Measurements from ENCODE around the gene CTNNAL1. TPM values are rescaled to one million over a fixed set of nuclear protein-coding genes. Genes with fewer than 3 reads are reported as not detected.

The CTNNAL1 gene
- total RNA-seq, 4 donors from 2014 or later: 4.4 to 40.4 (median 6.2) TPM

GRCh38 chr9:109033941-109034700 is 20.8 kb upstream of the CTNNAL1 start:
- TF ChIP-seq CTCF (IDR thresholded peaks at IDR 0.05) (no peak), POLR2A (IDR thresholded peaks at IDR 0.05) (no peak)
- DNase-seq: no peak
- Histone ChIP-seq H3K36me3 (peaks cover 0 to 62% (median 0%) of the 10 kb centered on the region in 3 donors), H3K27ac (no peak overlapping the region), H3K27me3 (no peaks in the 10 kb centered on the region), H3K4me1 (no peaks in the 10 kb centered on the region), H3K9me3 (no peaks in the 10 kb centered on the region), H3K4me3 (no peak overlapping the region)

GRCh38 chr9:109031241-109031640 is 17.9 kb upstream of the CTNNAL1 start:
- H3K4me1 ChIP-seq: no peaks in the 10 kb centered on the region
- H3K9me3 ChIP-seq: no peaks in the 10 kb centered on the region
- peaks cover 0 to 58% (median 0%) of the 10 kb centered on the region in 3 donors for H3K36me3 ChIP-seq
- DNase-seq: no peak
- no peak overlapping the region for H3K4me3 ChIP-seq
- H3K27ac ChIP-seq: no peak overlapping the region
- H3K27me3 ChIP-seq: no peaks in the 10 kb centered on the region
- TF ChIP-seq CTCF (IDR thresholded peaks at IDR 0.05): no peak
- no peak for TF ChIP-seq POLR2A (IDR thresholded peaks at IDR 0.05)

- Histone ChIP-seq H3K27me3 (no peaks in the 10 kb centered on the region), H3K9me3 (no peaks in the 10 kb centered on the region), H3K36me3 (peaks cover 0 to 56% (median 0%) of the 10 kb centered on the region in 3 donors), H3K4me1 (no peaks in the 10 kb centered on the region), H3K27ac (no peak overlapping the region), H3K4me3 (no peak overlapping the region)
- DNase-seq: no peak
- TF ChIP-seq POLR2A (IDR thresholded peaks at IDR 0.05) (no peak), CTCF (IDR thresholded peaks at IDR 0.05) (no peak)
Measured at GRCh38 chr9:109030426-109030825, 17.1 kb upstream of the CTNNAL1 start.

- DNase-seq: no peak
- no peak overlapping the region for H3K27ac ChIP-seq
- peaks cover 0 to 38% (median 0%) of the 10 kb centered on the region in 3 donors for H3K36me3 ChIP-seq
- no peaks in the 10 kb centered on the region for H3K27me3 ChIP-seq
- no peaks in the 10 kb centered on the region for H3K4me1 ChIP-seq
- no peak for TF ChIP-seq CTCF (IDR thresholded peaks at IDR 0.05)
- no peak for TF ChIP-seq POLR2A (IDR thresholded peaks at IDR 0.05)
- H3K9me3 ChIP-seq: no peaks in the 10 kb centered on the region
- H3K4me3 ChIP-seq: no peak overlapping the region
Measured at GRCh38 chr9:109028457-109028856, 15.2 kb upstream of the CTNNAL1 start.

- peak overlapping the region in 1 of 4 donors; percentile 3 for H3K27ac ChIP-seq
- peaks cover 0 to 26% (median 0%) of the 10 kb centered on the region in 3 donors for H3K36me3 ChIP-seq
- no peaks in the 10 kb centered on the region for H3K27me3 ChIP-seq
- H3K9me3 ChIP-seq: no peaks in the 10 kb centered on the region
- no peak overlapping the region for H3K4me3 ChIP-seq
- no peak for DNase-seq
- no peaks in the 10 kb centered on the region for H3K4me1 ChIP-seq
- TF ChIP-seq POLR2A (IDR thresholded peaks at IDR 0.05): no peak
Measured at GRCh38 chr9:109027176-109027575, 13.9 kb upstream of the CTNNAL1 start.

GRCh38 chr9:109026306-109026705 is 13.0 kb upstream of the CTNNAL1 start:
- Histone ChIP-seq H3K36me3 (peaks cover 0 to 26% (median 0%) of the 10 kb centered on the region in 3 donors), H3K4me1 (no peaks in the 10 kb centered on the region), H3K4me3 (no peak overlapping the region), H3K27me3 (no peaks in the 10 kb centered on the region), H3K9me3 (no peaks in the 10 kb centered on the region), H3K27ac (no peak overlapping the region)
- DNase-seq: no peak
- TF ChIP-seq CTCF (IDR thresholded peaks at IDR 0.05) (no peak), POLR2A (IDR thresholded peaks at IDR 0.05) (no peak)
